ENCODE measurements around the gene DEDD. TPM values are rescaled to one million over a fixed set of nuclear protein-coding genes. Genes with fewer than 3 reads are reported as not detected.

DEDD gene
- total RNA-seq, 4 donors from 2014 or later: 24.4 to 47.0 (median 36.6) TPM

- DNase-seq (ENCODE audit: low spot score in 2 of 2): no peak
- WGBS: 65% methylated on average over 5 of the region's 5 CpGs
- no peaks in the 10 kb centered on the region for H3K36me3 ChIP-seq
- H3K9me3 ChIP-seq: no peaks in the 10 kb centered on the region
- H3K4me1 ChIP-seq: peaks cover 57% of the 10 kb centered on the region
- no peak overlapping the region for H3K4me3 ChIP-seq
- H3K27me3 ChIP-seq: no peaks in the 10 kb centered on the region
- TF ChIP-seq CTCF (IDR thresholded peaks at IDR 0.05): no peak
- no peak for TF ChIP-seq EP300 (IDR thresholded peaks at IDR 0.05)
- no peak for TF ChIP-seq POLR2A (IDR thresholded peaks at IDR 0.05)
- no peak for TF ChIP-seq POLR2AphosphoS5 (IDR thresholded peaks at IDR 0.05)
- peak overlapping the region; percentile 92 for H3K27ac ChIP-seq
These were observed 51.7 kb downstream of the DEDD start for GRCh38 chr1:161080441-161081405.

GRCh38 chr1:161079436-161080110, 52.9 kb downstream of the DEDD start:
- peaks cover 55% of the 10 kb centered on the region for H3K4me1 ChIP-seq
- no peak for DNase-seq (ENCODE audit: low spot score in 2 of 2)
- WGBS: 66% methylated on average over 41 of the region's 41 CpGs
- H3K36me3 ChIP-seq: no peaks in the 10 kb centered on the region
- H3K9me3 ChIP-seq: no peaks in the 10 kb centered on the region
- H3K27me3 ChIP-seq: no peaks in the 10 kb centered on the region
- H3K27ac ChIP-seq: peak overlapping the region; percentile 92
- TF ChIP-seq EP300 (IDR thresholded peaks at IDR 0.05) (no peak), POLR2A (IDR thresholded peaks at IDR 0.05) (no peak), CTCF (IDR thresholded peaks at IDR 0.05) (no peak), POLR2AphosphoS5 (IDR thresholded peaks at IDR 0.05) (no peak)
- no peak overlapping the region for H3K4me3 ChIP-seq

GRCh38 chr1:161077426-161077825, 55.0 kb downstream of the DEDD start:
- 79% methylated on average over 8 of the region's 9 CpGs for WGBS
- H3K27me3 ChIP-seq: no peaks in the 10 kb centered on the region
- H3K4me3 ChIP-seq: no peak overlapping the region
- no peaks in the 10 kb centered on the region for H3K9me3 ChIP-seq
- H3K27ac ChIP-seq: no peak overlapping the region
- no peak for DNase-seq (ENCODE audit: low spot score in 2 of 2)
- TF ChIP-seq POLR2AphosphoS5 (IDR thresholded peaks at IDR 0.05): no peak
- TF ChIP-seq EP300 (IDR thresholded peaks at IDR 0.05): no peak
- TF ChIP-seq CTCF (IDR thresholded peaks at IDR 0.05): no peak
- no peak for TF ChIP-seq POLR2A (IDR thresholded peaks at IDR 0.05)
- no peaks in the 10 kb centered on the region for H3K36me3 ChIP-seq
- peaks cover 53% of the 10 kb centered on the region for H3K4me1 ChIP-seq

- Histone ChIP-seq H3K4me3 (no peak overlapping the region), H3K9me3 (no peaks in the 10 kb centered on the region), H3K36me3 (no peaks in the 10 kb centered on the region), H3K4me1 (peaks cover 43% of the 10 kb centered on the region), H3K27me3 (no peaks in the 10 kb centered on the region), H3K27ac (peak overlapping the region; percentile 61)
- TF ChIP-seq POLR2AphosphoS5 (IDR thresholded peaks at IDR 0.05): no peak
- no peak for TF ChIP-seq EP300 (IDR thresholded peaks at IDR 0.05)
- no peak for TF ChIP-seq POLR2A (IDR thresholded peaks at IDR 0.05)
- TF ChIP-seq CTCF (IDR thresholded peaks at IDR 0.05): no peak
- no peak for DNase-seq (ENCODE audit: low spot score in 2 of 2)
These were observed 56.1 kb downstream of the DEDD start for GRCh38 chr1:161076410-161076809.

Data from suprapubic skin (tissue), 4 donors.